HK-2 (cell line): ENCODE results near the gene GIGYF2.

Source experiments
- DNase-seq: peaks from one replicate; pipeline ENCODE4 v3.0.0-alpha.2; 2018; ENCODE audit not compliant: unreplicated experiment

Gene GIGYF2

GRCh38 chr2:232861353-232861752, 164.2 kb downstream of the GIGYF2 start:
- no peak for DNase-seq

GRCh38 chr2:232863996-232864395, 166.9 kb downstream of the GIGYF2 start:
- no peak for DNase-seq

GRCh38 chr2:232865165-232865564, 168.0 kb downstream of the GIGYF2 start:
- no peak for DNase-seq

- no peak for DNase-seq
Observed at GRCh38 chr2:232866104-232866503, 169.0 kb downstream of the GIGYF2 start.

GRCh38 chr2:232869138-232870017, 172.2 kb downstream of the GIGYF2 start:
- no peak for DNase-seq

- DNase-seq: no peak
Observed at GRCh38 chr2:232870018-232870765, 173.1 kb downstream of the GIGYF2 start, which contains the start of gene SNORC. Gene SNORC (plus strand): TSS chr2:232870264. CDS start chr2:232870342, 78 bp downstream.

GRCh38 chr2:232870766-232871371, 173.7 kb downstream of the GIGYF2 start:
- no peak for DNase-seq

- no peak for DNase-seq
Observed at GRCh38 chr2:232871418-232871834, 174.3 kb downstream of the GIGYF2 start.

DNA sequence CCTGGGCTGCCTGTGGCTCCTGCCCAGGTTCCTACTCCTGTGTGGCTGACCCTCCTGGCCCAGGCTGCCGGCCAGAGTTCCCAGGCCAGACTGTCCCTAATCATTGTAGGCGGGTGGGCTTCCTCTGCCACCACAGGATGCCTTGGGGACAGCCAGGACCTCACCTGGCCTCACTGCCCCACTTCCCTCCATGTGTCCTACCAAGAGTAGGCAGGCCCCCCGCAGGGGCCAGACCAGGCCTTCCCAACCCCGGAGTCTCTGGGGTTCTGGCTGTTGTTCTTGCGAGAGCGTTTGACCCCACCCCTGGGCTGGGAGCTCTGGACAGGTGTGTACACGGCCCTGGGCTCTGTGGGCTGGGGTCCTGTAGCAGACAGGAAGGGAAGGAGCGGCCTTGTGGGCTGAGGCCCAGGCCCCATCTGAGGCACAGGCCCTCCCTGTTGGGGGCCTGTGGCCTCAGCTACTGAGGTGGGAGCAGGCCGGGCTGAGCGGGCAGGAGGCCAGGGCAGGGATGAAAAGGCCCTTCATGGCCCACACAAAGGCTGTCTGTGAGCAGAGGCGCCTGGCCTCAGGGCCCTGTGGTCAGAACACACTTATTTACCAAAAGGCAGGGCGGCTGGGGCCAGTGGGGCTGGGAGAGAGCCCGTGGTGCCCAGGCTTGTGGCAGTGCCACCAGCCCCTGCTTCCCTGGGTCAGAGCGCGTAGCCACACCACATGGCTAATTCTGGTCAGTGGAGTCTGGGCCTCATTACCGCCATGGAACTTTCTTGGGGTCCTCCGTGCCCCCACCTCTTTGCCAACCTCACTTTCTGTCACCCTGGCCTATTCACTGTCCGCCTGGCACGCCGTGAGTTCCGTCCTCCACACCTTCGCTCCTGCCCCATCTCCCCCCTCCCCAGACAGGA, 175.0 kb downstream of the GIGYF2 start:
- no peak for DNase-seq

DNA sequence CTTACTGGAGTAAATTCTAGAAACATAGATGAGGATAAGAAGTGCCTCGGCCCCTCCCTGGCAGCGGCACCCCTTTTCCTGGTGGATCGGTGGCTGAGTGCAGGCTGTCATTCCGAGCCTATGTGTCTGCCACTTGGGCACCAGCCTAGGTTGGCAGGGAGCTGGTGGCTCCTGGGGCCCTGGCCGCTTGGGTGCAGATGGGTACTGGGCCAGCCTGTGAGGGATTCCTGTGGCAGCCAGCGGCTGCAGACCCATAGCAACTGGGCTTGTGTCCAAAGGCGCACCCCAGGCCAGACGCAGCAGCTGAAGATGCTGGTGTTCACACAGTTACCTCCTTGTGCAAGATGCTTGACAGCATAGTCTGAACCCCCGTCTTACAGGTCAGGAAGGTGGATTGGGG, 175.7 kb downstream of the GIGYF2 start:
- no peak for DNase-seq

- no peak for DNase-seq
Observed at GRCh38 chr2:232873292-232873908, 176.3 kb downstream of the GIGYF2 start.

DNA sequence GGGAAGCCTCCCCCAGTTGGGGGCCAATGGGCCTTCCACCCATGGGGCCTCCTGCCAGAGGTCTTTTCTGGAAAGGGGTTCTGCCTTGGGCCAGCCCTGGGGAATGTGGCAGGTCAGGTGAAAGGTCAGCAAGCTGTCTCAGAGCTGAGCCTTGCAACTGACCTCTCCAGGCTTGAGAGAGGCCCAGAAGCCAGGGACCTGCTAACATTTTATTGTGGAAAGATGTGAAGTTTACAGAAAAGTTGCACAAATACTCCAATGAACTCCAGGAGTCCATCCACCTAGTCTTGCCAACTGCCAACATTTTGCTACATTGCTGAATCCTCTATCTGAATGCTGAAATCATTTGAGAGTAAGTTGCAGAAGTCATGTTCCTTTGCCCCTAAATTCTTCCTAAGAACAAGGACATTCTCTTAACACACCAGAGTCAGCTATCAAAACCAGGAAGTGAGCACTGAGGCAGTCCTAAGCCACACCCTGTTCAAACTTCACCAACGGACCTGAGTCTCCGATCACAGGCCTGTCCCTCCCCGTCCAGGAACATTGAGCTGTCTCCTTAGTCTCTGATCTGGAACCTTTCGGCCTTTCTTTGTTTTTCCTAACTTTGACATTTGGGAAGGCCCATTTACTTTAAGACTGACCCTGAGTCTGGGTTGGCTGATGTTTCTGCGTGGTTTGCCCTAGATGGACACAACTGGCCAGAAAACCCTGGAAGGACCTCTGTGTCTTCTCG, 176.9 kb downstream of the GIGYF2 start:
- no peak for DNase-seq

DNA sequence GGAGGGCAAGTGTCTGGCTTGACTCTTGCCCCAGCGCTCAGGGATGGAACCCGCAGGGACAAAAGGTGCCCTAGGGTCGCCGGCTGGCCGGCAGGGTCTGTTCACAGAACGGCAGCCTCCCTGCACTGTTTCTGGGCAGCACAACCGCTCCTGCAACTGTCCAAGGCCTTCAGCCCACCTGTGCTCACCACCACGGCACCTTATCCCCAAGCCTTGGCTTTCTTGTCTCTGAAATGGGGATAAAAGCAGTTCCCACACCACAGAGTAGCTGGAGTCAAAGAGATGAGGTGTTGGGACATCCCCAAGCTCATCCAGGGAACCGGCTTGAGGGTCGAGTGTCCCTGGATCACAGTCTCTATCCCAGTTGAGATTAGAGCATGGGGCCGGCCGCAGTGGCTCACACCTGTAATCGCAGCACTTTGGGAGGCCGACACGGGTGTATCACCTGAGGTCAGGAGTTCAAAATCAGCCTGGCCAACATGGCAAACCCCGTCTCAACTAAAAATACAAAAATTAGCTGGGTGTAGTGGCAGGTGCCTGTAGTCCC, 177.6 kb downstream of the GIGYF2 start:
- DNase-seq: no peak

- DNase-seq: no peak
Observed at GRCh38 chr2:232875256-232876121, 178.4 kb downstream of the GIGYF2 start.

DNA sequence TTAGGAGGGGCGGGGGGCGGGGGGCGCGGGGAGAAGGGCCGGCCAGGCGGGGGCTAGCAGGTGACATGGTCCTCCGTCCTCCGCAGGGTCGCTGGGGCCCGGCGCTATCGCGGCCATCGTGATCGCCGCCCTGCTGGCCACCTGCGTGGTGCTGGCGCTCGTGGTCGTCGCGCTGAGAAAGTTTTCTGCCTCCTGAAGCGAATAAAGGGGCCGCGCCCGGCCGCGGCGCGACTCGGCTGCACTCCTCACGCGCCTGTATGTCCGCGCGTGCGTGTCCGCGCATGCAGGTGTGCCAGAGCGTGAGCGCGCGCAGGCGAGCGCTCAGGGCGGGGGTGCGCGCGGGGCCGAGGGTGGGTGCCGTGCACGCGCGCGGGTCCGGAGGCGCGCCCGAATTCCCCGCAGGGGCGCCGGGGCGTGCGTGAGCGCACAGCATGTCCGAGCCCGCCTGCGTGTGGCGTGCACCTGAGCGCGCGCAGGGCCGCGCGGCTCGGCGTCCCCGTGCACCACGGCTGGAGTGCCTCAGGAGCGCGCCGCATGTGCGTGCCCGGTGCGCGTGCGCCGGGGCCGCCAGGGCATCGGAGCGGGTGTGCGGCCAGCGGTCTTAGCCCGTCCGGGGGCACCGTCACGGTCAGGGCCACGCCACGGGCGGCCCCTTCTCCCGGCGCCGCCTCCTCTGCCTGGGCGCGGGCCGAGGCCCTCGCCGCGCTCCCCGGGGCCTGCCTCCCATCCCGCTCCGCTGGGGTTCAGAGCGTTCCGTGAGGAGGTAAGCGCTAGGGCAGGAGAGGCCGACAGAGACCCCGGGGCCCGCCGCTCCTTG, 179.2 kb downstream of the GIGYF2 start:
- DNase-seq: peak; percentile 32

GRCh38 chr2:232876978-232877441, 179.9 kb downstream of the GIGYF2 start:
- no peak for DNase-seq

GRCh38 chr2:232877940-232878511, 180.9 kb downstream of the GIGYF2 start:
- DNase-seq: no peak
